ENCODE measurements around the gene PFN3. TPM values are rescaled to one million over a fixed set of nuclear protein-coding genes. Genes with fewer than 3 reads are reported as not detected.

Gene PFN3
- total and polyA plus RNA-seq, 5 donors: not detected

GRCh38 chr5:177367981-177368868, 32.2 kb downstream of the PFN3 start:
- Histone ChIP-seq H3K4me3 (ENCODE audit: low read length) (no peak overlapping the region), H3K27me3 (ENCODE audit: control insufficient read depth, insufficient read depth) (no peaks in the 10 kb centered on the region), H3K27ac (ENCODE audit: low read length) (no peak overlapping the region), H3K4me1 (ENCODE audit: control insufficient read depth, insufficient read depth, low read length) (peaks cover 4% of the 10 kb centered on the region), H3K9me3 (ENCODE audit: control insufficient read depth, low read length) (no peaks in the 10 kb centered on the region)
- ATAC-seq (no peak), DNase-seq (peak in 1 of 3 donors; percentile 49)
- 79% methylated on average over 29 of the region's 29 CpGs for WGBS
- intact Hi-C loops (cut with DNase I): no loop called here

- 22% methylated on average over 46 of the region's 46 CpGs for WGBS
- intact Hi-C loops (cut with DNase I): no loop called here
- peaks cover 4% of the 10 kb centered on the region for H3K4me1 ChIP-seq (ENCODE audit: control insufficient read depth, insufficient read depth, low read length)
Measured at GRCh38 chr5:177367323-177367848, 33.1 kb downstream of the PFN3 start.

GRCh38 chr5:177366528-177367322, 33.7 kb downstream of the PFN3 start:
- no peaks in the 10 kb centered on the region for H3K9me3 ChIP-seq (ENCODE audit: control insufficient read depth, low read length)
- WGBS: 13% methylated on average over 36 of the region's 36 CpGs
- DNase-seq (peak; percentile 92 to 97 (median 96)), ATAC-seq (peak; percentile 91 to 92)
- H3K4me1 ChIP-seq (ENCODE audit: control insufficient read depth, insufficient read depth, low read length): peaks cover 4% of the 10 kb centered on the region
- intact Hi-C loops (cut with DNase I): no loop called here
- no peaks in the 10 kb centered on the region for H3K27me3 ChIP-seq (ENCODE audit: control insufficient read depth, insufficient read depth)
- H3K4me3 ChIP-seq (ENCODE audit: low read length): peak overlapping the region; percentile 54
- peak overlapping the region; percentile 94 for H3K27ac ChIP-seq (ENCODE audit: low read length)

More at GRCh38 chr5:177367323-177367848, 33.1 kb downstream of the PFN3 start:
- no peaks in the 10 kb centered on the region for H3K27me3 ChIP-seq (ENCODE audit: control insufficient read depth, insufficient read depth)
- H3K27ac ChIP-seq (ENCODE audit: low read length): no peak overlapping the region
- peak overlapping the region; percentile 54 for H3K4me3 ChIP-seq (ENCODE audit: low read length)
- ATAC-seq (peak; percentile 3 to 8), DNase-seq (peak in 1 of 3 donors; percentile 49)
- no peaks in the 10 kb centered on the region for H3K9me3 ChIP-seq (ENCODE audit: control insufficient read depth, low read length)

- Histone ChIP-seq H3K4me1 (ENCODE audit: control insufficient read depth, insufficient read depth, low read length) (peaks cover 4% of the 10 kb centered on the region), H3K27me3 (ENCODE audit: control insufficient read depth, insufficient read depth) (no peaks in the 10 kb centered on the region), H3K4me3 (ENCODE audit: low read length) (no peak overlapping the region), H3K27ac (ENCODE audit: low read length) (peak overlapping the region; percentile 9), H3K9me3 (ENCODE audit: control insufficient read depth, low read length) (no peaks in the 10 kb centered on the region)
- DNase-seq: no peak
- intact Hi-C loops (cut with DNase I): no loop called here
- 74% methylated on average over 14 of the region's 14 CpGs for WGBS
- ATAC-seq: no peak
Measured at GRCh38 chr5:177365845-177366527, 34.5 kb downstream of the PFN3 start.

- H3K4me1 ChIP-seq (ENCODE audit: control insufficient read depth, insufficient read depth, low read length): peaks cover 4% of the 10 kb centered on the region
Measured at GRCh38 chr5:177364159-177364962, 36.1 kb downstream of the PFN3 start.

GRCh38 chr5:177363565-177363964, 36.9 kb downstream of the PFN3 start:
- no peak for DNase-seq
- no peaks in the 10 kb centered on the region for H3K27me3 ChIP-seq (ENCODE audit: control insufficient read depth, insufficient read depth)
- H3K4me3 ChIP-seq (ENCODE audit: low read length): peak overlapping the region; percentile 37
- no peak for ATAC-seq
- intact Hi-C loops (cut with DNase I): no loop called here
- peaks cover 4% of the 10 kb centered on the region for H3K4me1 ChIP-seq (ENCODE audit: control insufficient read depth, insufficient read depth, low read length)
- WGBS: 40% methylated on average over 10 of the region's 10 CpGs
- H3K9me3 ChIP-seq (ENCODE audit: control insufficient read depth, low read length): no peaks in the 10 kb centered on the region
- H3K27ac ChIP-seq (ENCODE audit: low read length): no peak overlapping the region

More at GRCh38 chr5:177364159-177364962, 36.1 kb downstream of the PFN3 start:
- no peak overlapping the region for H3K27ac ChIP-seq (ENCODE audit: low read length)
- H3K27me3 ChIP-seq (ENCODE audit: control insufficient read depth, insufficient read depth): no peaks in the 10 kb centered on the region
- ATAC-seq (no peak), DNase-seq (no peak)
- no peak overlapping the region for H3K4me3 ChIP-seq (ENCODE audit: low read length)
- H3K9me3 ChIP-seq (ENCODE audit: control insufficient read depth, low read length): no peaks in the 10 kb centered on the region
- 83% methylated on average over 11 of the region's 11 CpGs for WGBS
- intact Hi-C loops (cut with DNase I): no loop called here

GRCh38 chr5:177362610-177363507, 37.6 kb downstream of the PFN3 start:
- WGBS: 11% methylated on average over 59 of the region's 59 CpGs
- Histone ChIP-seq H3K27ac (ENCODE audit: low read length) (no peak overlapping the region), H3K4me3 (ENCODE audit: low read length) (peak overlapping the region; percentile 37), H3K27me3 (ENCODE audit: control insufficient read depth, insufficient read depth) (no peaks in the 10 kb centered on the region), H3K9me3 (ENCODE audit: control insufficient read depth, low read length) (no peaks in the 10 kb centered on the region), H3K4me1 (ENCODE audit: control insufficient read depth, insufficient read depth, low read length) (peaks cover 4% of the 10 kb centered on the region)
- ATAC-seq (peak; percentile 59 to 62), DNase-seq (peak; percentile 59 to 85 (median 85))
- intact Hi-C loops (cut with DNase I): no loop called here

GRCh38 chr5:177362292-177362609, 38.2 kb downstream of the PFN3 start:
- intact Hi-C loops (cut with DNase I): no loop called here
- Histone ChIP-seq H3K9me3 (ENCODE audit: control insufficient read depth, low read length) (no peaks in the 10 kb centered on the region), H3K27ac (ENCODE audit: low read length) (no peak overlapping the region), H3K4me3 (ENCODE audit: low read length) (no peak overlapping the region), H3K4me1 (ENCODE audit: control insufficient read depth, insufficient read depth, low read length) (peaks cover under 1% of the 10 kb centered on the region), H3K27me3 (ENCODE audit: control insufficient read depth, insufficient read depth) (no peaks in the 10 kb centered on the region)
- ATAC-seq: no peak
- DNase-seq: no peak
- WGBS: 56% methylated on average over 8 of the region's 8 CpGs

GRCh38 chr5:177361418-177362291, 38.8 kb downstream of the PFN3 start:
- ATAC-seq (no peak), DNase-seq (no peak)
- 69% methylated on average over 6 of the region's 6 CpGs for WGBS
- H3K9me3 ChIP-seq (ENCODE audit: control insufficient read depth, low read length): no peaks in the 10 kb centered on the region
- intact Hi-C loops (cut with DNase I): no loop called here
- no peak overlapping the region for H3K27ac ChIP-seq (ENCODE audit: low read length)
- H3K4me3 ChIP-seq (ENCODE audit: low read length): no peak overlapping the region
- no peaks in the 10 kb centered on the region for H3K4me1 ChIP-seq (ENCODE audit: control insufficient read depth, insufficient read depth, low read length)
- no peaks in the 10 kb centered on the region for H3K27me3 ChIP-seq (ENCODE audit: control insufficient read depth, insufficient read depth)

All from right cardiac atrium (tissue), 5 donors.